Measurements from ENCODE around the gene THAP7.

Gene THAP7

GRCh38 chr22:20982563-20982882 lies 19.4 kb downstream of the THAP7 start:
- Histone ChIP-seq H3K4me3 (ENCODE audit: low read length) (peak overlapping the region; percentile 91), H3K9me3 (ENCODE audit: control insufficient read depth, low read length) (no peaks in the 10 kb centered on the region), H3K27me3 (ENCODE audit: control insufficient read depth, insufficient read depth, low read length) (peaks cover 6% of the 10 kb centered on the region), H3K4me1 (ENCODE audit: control insufficient read depth, insufficient read depth, low read length) (peaks cover 33% of the 10 kb centered on the region), H3K9ac (ENCODE audit: low read length) (peak overlapping the region; percentile 89), H3K36me3 (ENCODE audit: control insufficient read depth, insufficient read depth, low read length) (no peaks in the 10 kb centered on the region)

DNA sequence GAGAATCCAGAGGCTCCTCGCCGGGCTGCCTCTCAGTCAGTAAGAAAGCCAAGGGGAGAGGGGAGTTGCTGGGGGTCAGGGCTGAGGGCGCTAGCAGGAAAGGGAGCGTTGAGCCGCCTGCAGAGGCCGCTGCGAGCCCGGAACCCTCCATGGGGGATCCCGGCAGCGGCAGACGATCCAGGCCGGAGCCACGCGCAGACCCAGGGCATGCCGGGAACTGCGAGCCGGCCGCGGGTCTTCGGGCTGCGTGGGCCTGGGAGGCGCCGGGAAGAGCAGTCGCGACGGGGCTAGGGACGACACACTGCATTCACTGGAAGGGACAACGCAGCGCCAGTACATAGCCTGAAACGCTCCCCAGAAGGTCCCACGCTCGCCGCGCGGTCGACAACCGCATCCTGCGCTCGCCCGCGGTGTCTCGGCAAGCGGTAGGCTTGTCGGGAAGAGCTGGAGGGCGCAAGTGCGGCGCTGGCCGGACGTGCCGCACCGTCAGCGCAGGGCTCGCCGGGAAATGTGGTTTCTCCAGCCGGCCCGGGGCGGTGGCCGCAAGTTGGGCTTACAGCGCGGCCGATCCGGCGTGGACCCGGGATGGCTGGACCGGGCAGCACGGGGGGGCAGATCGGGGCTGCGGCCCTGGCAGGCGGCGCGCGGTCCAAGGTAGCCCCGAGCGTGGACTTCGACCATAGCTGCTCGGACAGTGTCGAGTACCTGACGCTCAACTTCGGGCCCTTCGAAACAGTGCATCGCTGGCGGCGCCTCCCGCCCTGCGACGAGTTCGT lies 19.9 kb downstream of the THAP7 start, which contains the start of gene LZTR1:
TSS of gene LZTR1 (plus strand) at position 511 of the 776 bp plus-strand sequence. CDS start at position 586, 75 bp downstream.
- H3K9me3 ChIP-seq (ENCODE audit: control insufficient read depth, low read length), result no peaks in the 10 kb centered on the region
- peak within 1 kb of the TSS; percentile 89 for H3K9ac ChIP-seq (ENCODE audit: low read length)
- no peaks in the 10 kb centered on the region for H3K36me3 ChIP-seq (ENCODE audit: control insufficient read depth, insufficient read depth, low read length)
- H3K27me3 ChIP-seq (ENCODE audit: control insufficient read depth, insufficient read depth, low read length), result peaks cover 6% of the 10 kb centered on the region
- peak within 1 kb of the TSS; percentile 91 for H3K4me3 ChIP-seq (ENCODE audit: low read length)
- peaks cover 33% of the 10 kb centered on the region for H3K4me1 ChIP-seq (ENCODE audit: control insufficient read depth, insufficient read depth, low read length)

GRCh38 chr22:20980938-20981722 lies 20.8 kb downstream of the THAP7 start:
- Histone ChIP-seq H3K9ac (ENCODE audit: low read length) (peak overlapping the region; percentile 89), H3K4me3 (ENCODE audit: low read length) (peak overlapping the region; percentile 91), H3K27me3 (ENCODE audit: control insufficient read depth, insufficient read depth, low read length) (peaks cover 6% of the 10 kb centered on the region), H3K36me3 (ENCODE audit: control insufficient read depth, insufficient read depth, low read length) (no peaks in the 10 kb centered on the region), H3K9me3 (ENCODE audit: control insufficient read depth, low read length) (no peaks in the 10 kb centered on the region), H3K4me1 (ENCODE audit: control insufficient read depth, insufficient read depth, low read length) (peaks cover 33% of the 10 kb centered on the region)

GRCh38 chr22:20980523-20980922 lies 21.4 kb downstream of the THAP7 start:
- H3K27me3 ChIP-seq (ENCODE audit: control insufficient read depth, insufficient read depth, low read length), result peaks cover 6% of the 10 kb centered on the region
- no peak overlapping the region for H3K4me3 ChIP-seq (ENCODE audit: low read length)
- peaks cover 33% of the 10 kb centered on the region for H3K4me1 ChIP-seq (ENCODE audit: control insufficient read depth, insufficient read depth, low read length)
- H3K9ac ChIP-seq (ENCODE audit: low read length), result peak overlapping the region; percentile 89
- no peaks in the 10 kb centered on the region for H3K36me3 ChIP-seq (ENCODE audit: control insufficient read depth, insufficient read depth, low read length)
- no peaks in the 10 kb centered on the region for H3K9me3 ChIP-seq (ENCODE audit: control insufficient read depth, low read length)

GRCh38 chr22:20979940-20980453 lies 21.9 kb downstream of the THAP7 start:
- Histone ChIP-seq H3K27me3 (ENCODE audit: control insufficient read depth, insufficient read depth, low read length) (peaks cover 6% of the 10 kb centered on the region), H3K9ac (ENCODE audit: low read length) (peak overlapping the region; percentile 10), H3K36me3 (ENCODE audit: control insufficient read depth, insufficient read depth, low read length) (no peaks in the 10 kb centered on the region), H3K4me3 (ENCODE audit: low read length) (peak overlapping the region; percentile 25), H3K9me3 (ENCODE audit: control insufficient read depth, low read length) (no peaks in the 10 kb centered on the region), H3K4me1 (ENCODE audit: control insufficient read depth, insufficient read depth, low read length) (peaks cover 33% of the 10 kb centered on the region)

DNA sequence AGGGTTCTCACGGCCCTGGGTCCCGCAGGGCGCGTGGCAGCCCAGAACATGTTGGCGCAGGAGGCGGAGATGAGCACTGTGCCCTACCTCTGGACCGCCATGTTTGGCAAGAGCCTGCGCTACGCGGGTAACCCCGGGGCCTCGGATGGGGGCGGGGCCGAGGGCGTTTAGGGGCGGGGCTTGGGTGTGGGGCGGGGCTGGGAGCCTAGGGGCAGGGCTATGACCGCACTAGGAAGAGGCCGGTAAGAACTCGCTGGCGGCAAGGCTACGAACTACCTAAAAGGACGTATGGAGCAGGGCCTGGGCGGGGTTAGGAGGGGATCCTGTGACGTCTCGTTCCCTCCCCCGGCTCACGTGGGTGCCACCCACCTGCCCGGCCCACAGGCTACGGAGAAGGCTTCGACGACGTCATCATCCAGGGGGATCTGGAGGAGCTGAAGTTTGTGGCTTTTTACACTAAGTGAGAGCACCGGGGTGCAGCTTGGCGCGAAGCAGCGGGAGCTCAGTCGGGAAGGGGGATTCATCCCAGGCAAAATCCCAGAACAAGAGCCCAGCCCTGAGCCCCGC lies 22.6 kb downstream of the THAP7 start:
- Histone ChIP-seq H3K9me3 (ENCODE audit: control insufficient read depth, low read length) (no peaks in the 10 kb centered on the region), H3K27me3 (ENCODE audit: control insufficient read depth, insufficient read depth, low read length) (peaks cover 6% of the 10 kb centered on the region), H3K4me1 (ENCODE audit: control insufficient read depth, insufficient read depth, low read length) (peaks cover 33% of the 10 kb centered on the region), H3K9ac (ENCODE audit: low read length) (peak overlapping the region; percentile 10), H3K36me3 (ENCODE audit: control insufficient read depth, insufficient read depth, low read length) (no peaks in the 10 kb centered on the region), H3K4me3 (ENCODE audit: low read length) (peak overlapping the region; percentile 25)

DNA sequence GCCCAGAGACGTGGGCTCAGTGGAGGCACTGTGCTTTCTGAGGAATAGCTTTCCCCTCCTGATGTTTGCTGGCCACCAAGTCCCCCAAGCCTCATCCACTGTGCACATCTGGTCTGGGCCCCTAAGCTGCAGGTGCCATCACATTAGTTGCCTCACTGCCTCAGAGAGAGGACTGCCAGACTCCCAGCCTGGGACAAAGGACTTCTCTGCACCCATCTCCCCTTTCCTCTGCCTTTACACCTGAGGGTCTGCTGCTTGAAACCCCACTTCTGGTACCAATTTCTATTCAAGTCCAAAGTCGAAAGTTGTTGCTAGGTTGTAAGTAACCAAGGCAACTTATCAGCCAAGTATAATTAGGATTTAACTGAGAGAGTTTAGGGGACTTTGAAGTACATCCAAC lies 23.5 kb downstream of the THAP7 start:
- no peak overlapping the region for H3K9ac ChIP-seq (ENCODE audit: low read length)
- H3K9me3 ChIP-seq (ENCODE audit: control insufficient read depth, low read length), result no peaks in the 10 kb centered on the region
- H3K27me3 ChIP-seq (ENCODE audit: control insufficient read depth, insufficient read depth, low read length), result peaks cover 6% of the 10 kb centered on the region
- peaks cover 32% of the 10 kb centered on the region for H3K4me1 ChIP-seq (ENCODE audit: control insufficient read depth, insufficient read depth, low read length)
- no peaks in the 10 kb centered on the region for H3K36me3 ChIP-seq (ENCODE audit: control insufficient read depth, insufficient read depth, low read length)
- H3K4me3 ChIP-seq (ENCODE audit: low read length), result no peak overlapping the region

- peaks cover 24% of the 10 kb centered on the region for H3K4me1 ChIP-seq (ENCODE audit: control insufficient read depth, insufficient read depth, low read length)
- no peaks in the 10 kb centered on the region for H3K36me3 ChIP-seq (ENCODE audit: control insufficient read depth, insufficient read depth, low read length)
- no peak overlapping the region for H3K4me3 ChIP-seq (ENCODE audit: low read length)
- H3K27me3 ChIP-seq (ENCODE audit: control insufficient read depth, insufficient read depth, low read length), result peaks cover 6% of the 10 kb centered on the region
- no peaks in the 10 kb centered on the region for H3K9me3 ChIP-seq (ENCODE audit: control insufficient read depth, low read length)
- H3K9ac ChIP-seq (ENCODE audit: low read length), result no peak overlapping the region
These were observed 24.3 kb downstream of the THAP7 start for GRCh38 chr22:20977516-20978170.

GRCh38 chr22:20977019-20977418 lies 24.9 kb downstream of the THAP7 start:
- Histone ChIP-seq H3K36me3 (ENCODE audit: control insufficient read depth, insufficient read depth, low read length) (no peaks in the 10 kb centered on the region), H3K27me3 (ENCODE audit: control insufficient read depth, insufficient read depth, low read length) (peaks cover 6% of the 10 kb centered on the region), H3K4me1 (ENCODE audit: control insufficient read depth, insufficient read depth, low read length) (peaks cover 23% of the 10 kb centered on the region), H3K4me3 (ENCODE audit: low read length) (no peak overlapping the region), H3K9me3 (ENCODE audit: control insufficient read depth, low read length) (no peaks in the 10 kb centered on the region), H3K9ac (ENCODE audit: low read length) (no peak overlapping the region)

- Histone ChIP-seq H3K36me3 (ENCODE audit: control insufficient read depth, insufficient read depth, low read length) (no peaks in the 10 kb centered on the region), H3K9me3 (ENCODE audit: control insufficient read depth, low read length) (no peaks in the 10 kb centered on the region), H3K4me1 (ENCODE audit: control insufficient read depth, insufficient read depth, low read length) (peaks cover 20% of the 10 kb centered on the region), H3K4me3 (ENCODE audit: low read length) (no peak overlapping the region), H3K27me3 (ENCODE audit: control insufficient read depth, insufficient read depth, low read length) (peaks cover 6% of the 10 kb centered on the region), H3K9ac (ENCODE audit: low read length) (no peak overlapping the region)
These were observed 25.5 kb downstream of the THAP7 start for GRCh38 chr22:20976291-20976877.

GRCh38 chr22:20975541-20976290 lies 26.2 kb downstream of the THAP7 start:
- H3K4me1 ChIP-seq (ENCODE audit: control insufficient read depth, insufficient read depth, low read length), result peaks cover 13% of the 10 kb centered on the region
- no peaks in the 10 kb centered on the region for H3K9me3 ChIP-seq (ENCODE audit: control insufficient read depth, low read length)
- H3K27me3 ChIP-seq (ENCODE audit: control insufficient read depth, insufficient read depth, low read length), result peaks cover 6% of the 10 kb centered on the region
- no peak overlapping the region for H3K9ac ChIP-seq (ENCODE audit: low read length)
- H3K36me3 ChIP-seq (ENCODE audit: control insufficient read depth, insufficient read depth, low read length), result no peaks in the 10 kb centered on the region
- no peak overlapping the region for H3K4me3 ChIP-seq (ENCODE audit: low read length)

Data from mucosa of stomach (tissue), 1 donor.